ENCODE measurements around the gene ALPK1. TPM values are rescaled to one million over a fixed set of nuclear protein-coding genes. Genes with fewer than 3 reads are reported as not detected.

The ALPK1 gene
- total and polyA plus RNA-seq, 7 donors = 4.2 to 27.4 (median 12.1) TPM

GRCh38 chr4:112288455-112288854, 8.7 kb upstream of the ALPK1 start:
- Histone ChIP-seq H3K9me3 (no peaks in the 10 kb centered on the region), H3K36me3 (no peaks in the 10 kb centered on the region), H3K27ac (no peak overlapping the region), H3K4me1 (peaks cover 0 to 17% (median 10%) of the 10 kb centered on the region in 4 donors), H3K27me3 (no peaks in the 10 kb centered on the region), H3K4me3 (no peak overlapping the region)
- WGBS, 2 donors = 54 to 85% methylated on average over 3 of the region's 3 CpGs
- intact Hi-C loops (cut with DNase I) = loop anchor here (5.0 kb wide), 1 partner anchor 56 kb away; the partner anchor contains the start of gene AP1AR
- TF ChIP-seq EP300 (IDR thresholded peaks at IDR 0.05) (no peak), POLR2AphosphoS5 (IDR thresholded peaks at IDR 0.05) (no peak), CTCF (IDR thresholded peaks at IDR 0.05) (no peak)
- DNase-seq = no peak

- H3K4me1 ChIP-seq = peaks cover 0 to 9% (median 2%) of the 10 kb centered on the region in 4 donors
- H3K4me3 ChIP-seq = no peak overlapping the region
- DNase-seq = no peak
- no peaks in the 10 kb centered on the region for H3K36me3 ChIP-seq
- TF ChIP-seq CTCF (IDR thresholded peaks at IDR 0.05) = no peak
- no peak for TF ChIP-seq POLR2A (IDR thresholded peaks at IDR 0.05)
- TF ChIP-seq POLR2AphosphoS5 (IDR thresholded peaks at IDR 0.05) = no peak
- TF ChIP-seq EP300 (IDR thresholded peaks at IDR 0.05) = no peak
- H3K27me3 ChIP-seq = no peaks in the 10 kb centered on the region
- H3K27ac ChIP-seq = no peak overlapping the region
- WGBS, 2 donors = 75 to 78% methylated on average over 10 of the region's 10 CpGs
- no peaks in the 10 kb centered on the region for H3K9me3 ChIP-seq
- intact Hi-C loops (cut with DNase I) = loop anchor here (5.0 kb wide), 1 partner anchor 57 kb away; the partner anchor contains the start of gene AP1AR
Measured at GRCh38 chr4:112289407-112290253, 7.5 kb upstream of the ALPK1 start.

GRCh38 chr4:112290341-112290740, 6.8 kb upstream of the ALPK1 start:
- TF ChIP-seq EP300 (IDR thresholded peaks at IDR 0.05) (no peak), POLR2AphosphoS5 (IDR thresholded peaks at IDR 0.05) (no peak), CTCF (IDR thresholded peaks at IDR 0.05) (no peak), POLR2A (IDR thresholded peaks at IDR 0.05) (no peak)
- 86 to 90% methylated on average over 3 of the region's 3 CpGs for WGBS, 2 donors
- no peak overlapping the region for H3K27ac ChIP-seq

GRCh38 chr4:112299721-112300120, 2.6 kb downstream of the ALPK1 start:
- Histone ChIP-seq H3K4me3 (no peak overlapping the region), H3K27me3 (no peaks in the 10 kb centered on the region), H3K9me3 (no peaks in the 10 kb centered on the region), H3K36me3 (peaks cover 0 to 11% (median 2%) of the 10 kb centered on the region in 4 donors), H3K27ac (no peak overlapping the region), H3K4me1 (peaks cover 0 to 16% (median 12%) of the 10 kb centered on the region in 4 donors)
- intact Hi-C loops (cut with DNase I) = no loop called here
- no peak for DNase-seq
- TF ChIP-seq CTCF (IDR thresholded peaks at IDR 0.05) = no peak
- no peak for TF ChIP-seq POLR2A (IDR thresholded peaks at IDR 0.05)
- TF ChIP-seq POLR2AphosphoS5 (IDR thresholded peaks at IDR 0.05) = no peak
- no peak for TF ChIP-seq EP300 (IDR thresholded peaks at IDR 0.05)
- WGBS, 2 donors = 85 to 90% methylated on average over 4 of the region's 4 CpGs

More at GRCh38 chr4:112290341-112290740, 6.8 kb upstream of the ALPK1 start:
- Histone ChIP-seq H3K4me1 (peaks cover 0 to 2% (median 0%) of the 10 kb centered on the region in 4 donors), H3K27me3 (no peaks in the 10 kb centered on the region), H3K4me3 (no peak overlapping the region), H3K9me3 (no peaks in the 10 kb centered on the region), H3K36me3 (no peaks in the 10 kb centered on the region)
- DNase-seq = no peak
- intact Hi-C loops (cut with DNase I) = no loop called here

All from sigmoid colon (tissue), 7 donors.